HG02588 (cell line): ENCODE measurements around the gene MYH9.

ENCODE experiments used
- ATAC-seq: cut with Tn5 transposase; IDR thresholded peaks from one replicate; pipeline ENCODE4 v1.9.1; 2021; ENCODE audit warnings: mild to moderate bottlenecking, moderate library complexity; ENCODE audit not compliant: unreplicated experiment

MYH9 gene

GRCh38 chr22:36351921-36352802 lies 35.6 kb downstream of the MYH9 start:
- ATAC-seq = no peak

- no peak for ATAC-seq
Measured at GRCh38 chr22:36350751-36351594, 36.8 kb downstream of the MYH9 start.

GRCh38 chr22:36349726-36350125 lies 38.0 kb downstream of the MYH9 start:
- ATAC-seq = no peak

- no peak for ATAC-seq
Measured at GRCh38 chr22:36348760-36349159, 39.0 kb downstream of the MYH9 start.

- no peak for ATAC-seq
Measured at GRCh38 chr22:36347094-36347493, 40.7 kb downstream of the MYH9 start.

- no peak for ATAC-seq
Measured at GRCh38 chr22:36344106-36344827, 43.5 kb downstream of the MYH9 start.

- no peak for ATAC-seq
Measured at GRCh38 chr22:36343720-36344105, 44.1 kb downstream of the MYH9 start.

GRCh38 chr22:36343070-36343719 lies 44.6 kb downstream of the MYH9 start:
- ATAC-seq = no peak

- no peak for ATAC-seq
Measured at GRCh38 chr22:36341640-36342041, 46.1 kb downstream of the MYH9 start.

GRCh38 chr22:36340621-36341020 lies 47.1 kb downstream of the MYH9 start:
- ATAC-seq = no peak

GRCh38 chr22:36339171-36340065 lies 48.3 kb downstream of the MYH9 start:
- ATAC-seq = no peak

- no peak for ATAC-seq
Measured at GRCh38 chr22:36337365-36338130, 50.2 kb downstream of the MYH9 start.

GRCh38 chr22:36336246-36337182 lies 51.3 kb downstream of the MYH9 start:
- no peak for ATAC-seq

- ATAC-seq = no peak
Measured at GRCh38 chr22:36335621-36336020, 52.1 kb downstream of the MYH9 start.

GRCh38 chr22:36334821-36335603 lies 52.8 kb downstream of the MYH9 start:
- no peak for ATAC-seq

- ATAC-seq = no peak
Measured at GRCh38 chr22:36334081-36334820, 53.5 kb downstream of the MYH9 start.
